Mucosa of rectum (tissue), 2 donors: ENCODE data around the gene URI1.
"Not testable (repeated sequence)": the region's sequence is repeated elsewhere in the genome, so short reads cannot be mapped to it uniquely, and the experiment has no call there.

Source experiments
- H3K27ac ChIP-seq, 2 donors: one replicate each; pipeline ENCODE4 v1.7.0; 2013; ENCODE audit warnings: inconsistent platforms in 2 of 2, low read depth in 2 of 2, low read length in 2 of 2
- H3K27me3 ChIP-seq, 2 donors: one replicate each; pipeline ENCODE4 v1.7.0; 2013; ENCODE audit warnings: low read length in 2 of 2; ENCODE audit not compliant: control insufficient read depth in 2 of 2, insufficient read depth in 2 of 2
- H3K36me3 ChIP-seq, 2 donors: one replicate each; pipeline ENCODE4 v1.7.0; 2013; ENCODE audit warnings: low read length in 2 of 2; ENCODE audit not compliant: control insufficient read depth in 2 of 2, insufficient read depth in 2 of 2
- H3K4me1 ChIP-seq, 2 donors: one replicate each; pipeline ENCODE4 v1.7.0; 2013; ENCODE audit warnings: low read length in 2 of 2, mild to moderate bottlenecking in 1 of 2; ENCODE audit not compliant: control insufficient read depth in 2 of 2, insufficient read depth in 2 of 2
- H3K4me3 ChIP-seq, 2 donors: one replicate each; pipeline ENCODE4 v1.7.0; 2013; ENCODE audit warnings: low read length in 2 of 2
- H3K9ac ChIP-seq, 2 donors: one replicate each; pipeline ENCODE4 v1.7.0; 2013; ENCODE audit warnings: low read length in 2 of 2, low read depth in 1 of 2, mild to moderate bottlenecking in 1 of 2
- H3K9me3 ChIP-seq, 2 donors: one replicate each; pipeline ENCODE4 v1.7.0; 2013; ENCODE audit warnings: low read length in 2 of 2; ENCODE audit not compliant: control insufficient read depth in 2 of 2
- donor health status: healthy.
- donor health status: Normal muscosa, but diverticular disease.

Gene URI1

GRCh38 chr19:29941828-29942403 is at the start of gene URI1:
TSS of gene URI1 (plus strand) at chr19:29942239. CDS start at chr19:29942548, 309 bp downstream.
- no peaks in the 10 kb centered on the region for H3K27me3 ChIP-seq
- H3K9ac ChIP-seq = peak within 1 kb of the TSS; percentile 70 to 88
- H3K9me3 ChIP-seq = no peaks in the 10 kb centered on the region
- no peaks in the 10 kb centered on the region for H3K36me3 ChIP-seq
- H3K27ac ChIP-seq = peak within 1 kb of the TSS; percentile 53 to 68
- H3K4me1 ChIP-seq = peaks cover 0 to 21% of the 10 kb centered on the region in 2 donors
- peak within 1 kb of the TSS; percentile 87 to 94 for H3K4me3 ChIP-seq

GRCh38 chr19:29893606-29894284 is 48.3 kb upstream of the URI1 start:
- Histone ChIP-seq H3K27me3 (no peaks in the 10 kb centered on the region), H3K4me1 (no peaks in the 10 kb centered on the region), H3K36me3 (no peaks in the 10 kb centered on the region), H3K9me3 (no peaks in the 10 kb centered on the region), H3K27ac (no peak overlapping the region), H3K9ac (no peak overlapping the region), H3K4me3 (no peak overlapping the region)

- no peaks in the 10 kb centered on the region for H3K36me3 ChIP-seq
- no peak overlapping the region for H3K27ac ChIP-seq
- no peaks in the 10 kb centered on the region for H3K4me1 ChIP-seq
- H3K27me3 ChIP-seq = no peaks in the 10 kb centered on the region
- no peak overlapping the region for H3K4me3 ChIP-seq
- no peak overlapping the region for H3K9ac ChIP-seq
- H3K9me3 ChIP-seq = no peaks in the 10 kb centered on the region
Observed at GRCh38 chr19:29896802-29897201, 45.2 kb upstream of the URI1 start.

- Histone ChIP-seq H3K4me3 (no peak overlapping the region), H3K4me1 (no peaks in the 10 kb centered on the region), H3K27me3 (no peaks in the 10 kb centered on the region), H3K27ac (no peak overlapping the region), H3K9me3 (no peaks in the 10 kb centered on the region), H3K9ac (no peak overlapping the region), H3K36me3 (no peaks in the 10 kb centered on the region)
Observed at GRCh38 chr19:29897466-29897865, 44.6 kb upstream of the URI1 start.

GRCh38 chr19:29904017-29904416 is 38.0 kb upstream of the URI1 start:
- no peak overlapping the region for H3K27ac ChIP-seq
- H3K27me3 ChIP-seq = no peaks in the 10 kb centered on the region
- H3K9me3 ChIP-seq = no peaks in the 10 kb centered on the region
- H3K36me3 ChIP-seq = no peaks in the 10 kb centered on the region
- H3K9ac ChIP-seq = no peak overlapping the region
- no peaks in the 10 kb centered on the region for H3K4me1 ChIP-seq
- H3K4me3 ChIP-seq = no peak overlapping the region

- no peak overlapping the region for H3K27ac ChIP-seq
- H3K4me1 ChIP-seq = no peaks in the 10 kb centered on the region
- no peak overlapping the region for H3K9ac ChIP-seq
- no peak overlapping the region for H3K4me3 ChIP-seq
- H3K27me3 ChIP-seq = no peaks in the 10 kb centered on the region
- no peaks in the 10 kb centered on the region for H3K36me3 ChIP-seq
- no peaks in the 10 kb centered on the region for H3K9me3 ChIP-seq
Observed at GRCh38 chr19:29908963-29909944, 32.8 kb upstream of the URI1 start.

- no peak overlapping the region for H3K9ac ChIP-seq
- H3K36me3 ChIP-seq = no peaks in the 10 kb centered on the region
- no peaks in the 10 kb centered on the region for H3K9me3 ChIP-seq
- no peaks in the 10 kb centered on the region for H3K4me1 ChIP-seq
- H3K27me3 ChIP-seq = no peaks in the 10 kb centered on the region
- H3K4me3 ChIP-seq = no peak overlapping the region
- no peak overlapping the region for H3K27ac ChIP-seq
Observed at GRCh38 chr19:29914933-29915332, 27.1 kb upstream of the URI1 start.

- H3K36me3 ChIP-seq, H3K9ac ChIP-seq, H3K4me1 ChIP-seq, H3K4me3 ChIP-seq, H3K27ac ChIP-seq, H3K9me3 ChIP-seq, H3K27me3 ChIP-seq: not testable (repeated sequence)
Observed at GRCh38 chr19:29915832-29916231, 26.2 kb upstream of the URI1 start.

GRCh38 chr19:29917911-29918310 is 24.1 kb upstream of the URI1 start:
- no peak overlapping the region for H3K9ac ChIP-seq
- H3K4me3 ChIP-seq = no peak overlapping the region
- H3K27me3 ChIP-seq = no peaks in the 10 kb centered on the region
- H3K4me1 ChIP-seq = no peaks in the 10 kb centered on the region
- no peaks in the 10 kb centered on the region for H3K36me3 ChIP-seq
- no peaks in the 10 kb centered on the region for H3K9me3 ChIP-seq
- no peak overlapping the region for H3K27ac ChIP-seq

GRCh38 chr19:29918891-29919290 is 23.1 kb upstream of the URI1 start:
- H3K27ac ChIP-seq = no peak overlapping the region
- H3K9me3 ChIP-seq = no peaks in the 10 kb centered on the region
- H3K36me3 ChIP-seq = no peaks in the 10 kb centered on the region
- H3K4me3 ChIP-seq = no peak overlapping the region
- no peaks in the 10 kb centered on the region for H3K27me3 ChIP-seq
- no peaks in the 10 kb centered on the region for H3K4me1 ChIP-seq
- no peak overlapping the region for H3K9ac ChIP-seq
